Stimulated activated CD4-positive, alpha-beta T cell treated with anti-CD3 and anti-CD28 coated beads, Interleukin-1b, Interleukin-23, amount 100 ng/mL, for 4 hours (primary cell): Measurements from ENCODE around the gene CEP85.
A peak's percentile ranks its signal among the peaks of the same experiment; 100 is the strongest.

Experiments
- DNase-seq, 2 donors: peaks; one replicate each; pipeline ENCODE4 v3.0.0-alpha.2; 2020; ENCODE audit warnings: low read depth in 2 of 2

The CEP85 gene

DNA sequence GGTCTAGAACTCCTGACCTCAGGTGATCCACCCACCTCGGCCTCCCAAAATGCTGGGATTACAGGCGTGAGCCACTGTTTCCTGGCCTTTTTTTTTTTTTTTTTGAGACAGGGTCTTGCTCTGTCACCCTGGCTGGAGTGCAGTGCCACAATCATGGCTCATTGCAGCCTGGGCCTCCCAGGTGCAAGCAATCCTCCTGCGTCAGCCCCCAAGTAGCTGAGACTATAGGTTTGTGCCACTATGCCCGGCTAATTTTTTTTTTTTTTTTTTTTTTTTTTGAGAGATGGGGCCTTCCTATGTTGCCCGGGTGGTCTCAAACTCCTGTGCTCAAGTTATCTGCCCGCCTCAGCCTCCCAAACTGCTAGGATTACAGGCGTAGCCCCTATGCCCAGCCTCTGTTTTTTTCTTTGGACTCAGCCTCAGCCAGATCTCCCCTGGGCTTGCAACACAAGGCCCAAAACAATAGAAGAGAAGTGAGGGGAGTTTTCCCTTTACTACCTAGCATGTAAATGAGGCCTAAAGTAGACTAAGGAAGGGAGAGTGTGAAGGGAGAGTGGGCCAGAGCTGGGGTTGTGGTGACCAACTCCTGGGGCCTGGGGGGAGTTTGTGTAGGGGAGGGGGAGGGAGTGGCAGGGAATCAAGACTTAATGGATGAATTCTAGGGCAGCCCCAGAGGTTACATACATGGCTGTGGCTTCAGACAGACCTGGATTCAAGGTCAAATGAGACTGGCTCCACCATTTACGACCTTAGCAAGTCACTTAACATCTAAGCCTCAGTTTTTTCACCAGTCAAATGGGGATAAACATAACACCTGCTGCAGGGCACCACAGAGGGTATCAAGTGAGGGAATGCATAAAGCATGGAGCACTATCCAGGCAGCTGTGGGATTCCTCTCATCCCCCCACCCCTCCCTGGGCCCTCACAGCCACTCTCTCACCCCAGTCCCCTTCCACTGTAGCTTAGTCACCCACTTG, 82.2 kb downstream of the CEP85 start:
- DNase-seq: no peak

DNA sequence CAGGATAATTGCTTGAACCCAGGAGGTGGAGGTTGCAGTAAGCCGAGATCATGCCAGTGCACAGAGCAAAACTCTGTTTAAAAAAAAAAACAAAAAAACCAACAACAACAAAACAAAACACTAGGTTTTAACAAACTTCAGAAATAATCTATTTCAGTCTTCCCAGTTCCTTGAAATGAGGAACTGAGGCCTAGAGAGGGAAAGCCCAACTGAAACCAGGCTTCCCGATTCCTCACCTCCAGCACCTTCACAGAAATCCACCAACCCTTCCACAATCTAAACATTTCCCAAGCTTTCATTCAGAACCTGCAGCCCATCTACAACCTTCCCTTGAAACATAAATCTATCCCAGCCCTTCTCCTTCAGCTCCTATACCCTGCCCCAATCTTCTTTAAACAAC, 83.1 kb downstream of the CEP85 start:
- DNase-seq: no peak

DNA sequence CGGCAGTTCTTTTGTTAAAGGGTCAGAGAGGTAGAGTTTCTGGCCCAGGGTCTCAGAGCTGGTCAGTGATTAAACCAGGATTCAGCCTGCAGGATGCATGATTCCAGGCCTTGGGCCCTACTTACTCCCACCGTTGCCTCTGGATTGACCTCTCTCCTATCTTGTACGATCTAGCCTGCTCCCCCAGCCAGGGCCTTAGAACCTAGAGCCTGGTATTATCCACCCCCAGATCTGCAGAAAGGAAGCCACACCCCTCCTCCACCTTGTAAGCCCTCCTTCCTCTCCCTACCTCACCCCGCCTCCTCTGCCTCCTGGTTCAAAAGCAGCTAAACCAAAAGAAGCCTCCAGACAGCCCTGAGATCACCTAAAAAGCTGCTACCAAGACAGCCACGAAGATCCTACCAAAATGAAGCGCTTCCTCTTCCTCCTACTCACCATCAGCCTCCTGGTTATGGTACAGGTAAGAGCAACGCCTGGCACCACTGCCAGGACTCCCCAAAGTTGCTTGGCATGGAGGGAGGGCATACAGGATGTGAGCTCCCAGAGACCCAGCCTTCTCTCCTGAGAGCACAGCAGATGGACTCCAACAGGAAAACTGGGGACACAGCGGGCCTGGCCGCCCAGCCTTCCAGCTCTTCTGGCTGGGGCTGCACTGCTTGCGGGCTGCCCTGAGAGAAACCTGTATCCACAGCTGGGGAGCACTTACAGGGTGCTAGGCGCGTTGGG, 83.8 kb downstream of the CEP85 start, which contains the start of gene CD52:
Gene CD52 (plus strand): TSS at position 347 of the 726 bp plus-strand sequence. CDS start 60 bp downstream, at position 407.
- DNase-seq: peak; percentile 44 to 79

DNA sequence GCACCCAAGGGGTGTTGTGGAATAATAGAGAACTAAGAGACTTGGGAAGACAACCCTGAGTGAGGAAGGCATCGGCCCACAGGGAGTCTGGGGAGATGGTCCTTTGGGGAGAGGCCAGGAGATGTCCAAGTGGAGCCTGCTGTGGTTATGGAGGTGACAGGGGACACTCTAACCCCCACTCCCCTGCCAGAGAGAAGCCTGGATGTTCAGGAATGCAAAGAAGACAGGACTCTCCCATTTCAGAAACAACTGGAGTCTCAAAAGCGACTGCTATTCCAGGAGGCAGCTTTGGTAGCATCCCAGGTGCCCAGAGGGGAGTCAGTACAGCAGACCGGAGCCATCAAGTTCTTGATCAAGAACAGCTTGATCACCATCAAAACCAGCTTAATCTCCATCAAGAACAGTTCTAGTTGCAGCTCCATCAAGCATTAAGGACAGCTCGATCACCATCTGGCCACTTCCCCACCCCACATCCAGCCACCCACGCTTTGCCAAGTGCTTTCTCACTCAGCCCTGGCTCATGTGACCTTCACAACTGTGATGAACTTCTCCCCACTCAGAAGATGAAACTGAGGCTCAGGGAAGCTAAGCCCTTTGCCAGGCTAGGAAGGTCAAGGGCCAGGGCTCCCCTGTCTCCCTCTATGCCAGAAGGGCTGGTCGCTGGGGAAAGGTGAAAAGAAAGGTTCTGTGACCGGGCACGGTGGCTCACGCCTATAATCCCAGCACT, 84.5 kb downstream of the CEP85 start:
- DNase-seq: no peak

DNA sequence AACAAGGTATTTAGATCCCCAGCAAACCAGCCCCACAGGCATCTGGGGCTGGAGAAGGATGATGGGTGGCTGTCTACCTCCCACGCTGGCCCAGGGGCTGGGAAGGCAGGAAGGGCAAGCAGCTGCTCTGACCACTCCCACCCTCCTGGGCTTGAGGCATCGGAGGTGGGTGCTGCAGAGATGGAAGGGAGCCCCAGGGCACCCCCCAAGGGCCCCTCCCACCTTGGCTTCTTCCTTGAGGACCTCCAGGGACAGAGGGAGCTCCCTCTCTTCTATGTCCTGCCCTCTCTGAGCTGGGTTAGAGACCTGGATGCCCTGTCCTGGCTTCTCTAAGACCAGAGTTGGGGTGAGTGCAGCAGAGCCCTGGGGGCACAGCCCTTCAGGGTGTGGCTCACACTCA, 86.9 kb downstream of the CEP85 start:
- no peak for DNase-seq

DNA sequence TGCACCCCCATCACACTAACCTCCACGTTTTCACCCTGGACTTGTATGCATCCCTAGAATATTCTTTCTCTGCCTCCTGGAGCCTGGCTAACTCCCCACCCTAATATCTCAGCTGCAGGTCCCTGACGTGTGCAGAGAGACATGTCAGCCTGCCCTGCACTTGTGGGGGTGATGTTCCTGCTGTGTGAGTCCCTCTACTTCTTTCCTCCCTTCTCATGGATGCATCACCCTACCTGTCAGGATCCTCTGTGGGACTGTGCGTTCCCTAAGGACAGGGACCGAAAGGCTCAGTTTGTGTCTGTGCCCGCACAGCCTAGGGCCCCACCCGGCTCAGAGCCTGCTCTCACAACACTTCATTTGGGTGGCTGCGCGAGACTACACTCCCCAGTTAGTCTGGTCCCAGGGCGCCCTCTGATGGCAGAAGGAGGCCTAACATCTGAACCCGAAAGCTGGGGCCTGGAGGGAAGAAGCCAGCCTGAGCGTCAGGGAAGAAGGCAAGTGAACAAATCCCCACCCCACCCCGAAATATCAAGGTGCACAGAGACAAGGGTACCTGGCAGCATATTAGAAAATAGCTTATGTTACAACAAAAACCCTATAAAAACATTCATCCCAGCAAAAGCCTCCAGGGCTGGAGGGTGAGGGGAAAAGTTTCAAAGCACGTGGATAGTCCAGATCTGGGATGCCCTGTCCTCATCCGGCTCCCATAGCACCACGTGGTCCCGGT, 87.5 kb downstream of the CEP85 start:
- peak; percentile 96 to 98 for DNase-seq

DNA sequence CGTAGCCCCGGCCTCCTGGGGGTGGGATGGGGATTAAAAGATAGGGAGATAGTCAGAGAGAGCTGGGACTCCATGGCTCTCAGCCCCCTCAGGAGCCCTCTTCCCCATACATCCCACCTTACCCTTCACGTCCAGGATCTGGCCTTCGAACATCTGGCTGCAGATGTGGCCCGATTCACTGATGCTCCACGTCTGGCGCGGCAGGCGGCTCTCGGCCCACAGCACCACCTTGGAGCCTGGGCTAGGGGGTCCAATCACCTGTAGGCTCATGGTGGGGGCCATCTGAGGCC, 88.0 kb downstream of the CEP85 start:
- no peak for DNase-seq

DNA sequence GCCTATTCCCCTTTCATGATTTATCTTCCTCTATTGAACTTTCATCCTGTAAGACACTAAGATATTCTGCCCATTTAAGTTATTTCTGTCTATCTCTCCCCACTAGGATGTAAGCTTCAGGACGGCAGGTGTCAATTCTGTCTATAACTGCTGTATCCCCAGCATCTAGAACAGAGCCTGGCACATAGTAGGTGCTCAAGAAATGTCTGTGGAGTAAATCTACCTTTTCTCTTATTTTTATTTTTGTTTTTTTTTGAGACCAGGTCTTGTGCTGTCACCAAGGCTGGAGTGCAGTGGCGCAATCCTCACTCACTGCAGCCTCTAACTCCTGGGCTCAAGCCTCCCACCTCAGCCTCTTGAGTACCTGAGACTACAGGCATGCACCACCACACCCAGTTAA, 89.4 kb downstream of the CEP85 start:
- no peak for DNase-seq

DNA sequence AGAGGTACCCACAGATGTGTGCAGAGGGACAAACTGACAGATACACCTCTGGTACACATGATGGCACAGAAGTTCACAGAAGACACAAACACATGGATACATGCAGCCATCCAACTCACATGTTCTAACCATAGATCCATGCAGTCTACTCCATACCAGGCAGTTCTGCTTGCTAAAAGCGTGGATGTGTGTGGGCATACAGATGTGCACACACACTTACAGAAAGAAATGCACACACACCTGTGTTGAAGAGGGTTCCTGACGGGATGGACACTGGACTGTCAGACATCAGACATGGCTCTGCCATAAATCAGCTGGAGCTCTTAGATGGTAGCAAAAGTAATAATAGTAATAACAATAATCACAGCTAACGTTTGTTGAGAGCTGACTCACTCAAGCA, 90.5 kb downstream of the CEP85 start:
- no peak for DNase-seq

DNA sequence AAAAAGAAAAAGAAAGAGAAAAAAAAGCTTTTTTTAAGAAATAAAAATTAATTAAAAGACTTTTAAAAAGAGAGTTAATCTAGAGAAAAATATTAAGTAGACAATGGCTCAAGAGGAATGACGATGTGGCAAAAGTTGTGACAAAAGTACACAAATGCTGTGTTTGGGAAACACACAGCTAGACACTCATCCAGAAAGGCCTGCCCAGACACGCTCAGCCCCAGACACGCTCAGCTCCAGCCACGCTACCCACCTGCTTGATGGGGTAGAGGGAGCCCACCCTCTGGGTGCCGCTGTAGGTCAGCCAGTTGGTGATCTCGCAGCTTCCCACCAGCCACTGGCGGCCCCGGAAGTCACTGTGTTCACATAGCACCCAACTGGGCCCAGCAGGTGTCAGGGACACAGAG, 94.0 kb downstream of the CEP85 start:
- no peak for DNase-seq
